ENCODE data around the gene RXRA. TPM values are rescaled to one million over a fixed set of nuclear protein-coding genes. Genes with fewer than 3 reads are reported as not detected.

The RXRA gene
- total RNA-seq, 1 experiment from 2014 or later, result 31.6 TPM

DNA sequence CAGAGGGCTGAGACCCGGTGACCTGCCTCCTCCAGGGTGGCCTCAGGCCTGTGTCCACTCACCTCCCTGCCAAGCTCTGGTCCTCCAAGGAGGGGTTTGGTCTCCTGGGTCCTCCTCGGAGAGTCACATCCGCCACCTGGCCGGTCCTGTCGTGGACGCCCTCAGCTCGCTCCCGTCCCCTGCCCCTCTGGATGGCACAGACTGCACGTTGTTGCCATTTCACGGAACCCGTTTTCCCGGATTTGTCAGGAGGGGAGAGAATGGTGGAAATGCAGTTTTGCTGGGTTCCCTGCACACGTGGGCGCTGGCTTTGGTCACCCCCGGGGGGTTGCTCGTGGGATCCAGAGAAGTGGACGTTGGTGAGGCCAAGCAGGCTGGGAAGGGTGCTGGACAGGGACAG is 62.7 kb downstream of the RXRA start:
- TF ChIP-seq POLR2AphosphoS5 (IDR thresholded peaks at IDR 0.05; ENCODE audit: low read depth, low read length) (no peak), SIN3A (IDR thresholded peaks at IDR 0.05; ENCODE audit: borderline replicate concordance, insufficient read depth, low read depth, low read length) (no peak), TCF7L2 (IDR thresholded peaks at IDR 0.05; ENCODE audit: low read depth, low read length) (no peak)
- TF ChIP-seq, protein P1, sequence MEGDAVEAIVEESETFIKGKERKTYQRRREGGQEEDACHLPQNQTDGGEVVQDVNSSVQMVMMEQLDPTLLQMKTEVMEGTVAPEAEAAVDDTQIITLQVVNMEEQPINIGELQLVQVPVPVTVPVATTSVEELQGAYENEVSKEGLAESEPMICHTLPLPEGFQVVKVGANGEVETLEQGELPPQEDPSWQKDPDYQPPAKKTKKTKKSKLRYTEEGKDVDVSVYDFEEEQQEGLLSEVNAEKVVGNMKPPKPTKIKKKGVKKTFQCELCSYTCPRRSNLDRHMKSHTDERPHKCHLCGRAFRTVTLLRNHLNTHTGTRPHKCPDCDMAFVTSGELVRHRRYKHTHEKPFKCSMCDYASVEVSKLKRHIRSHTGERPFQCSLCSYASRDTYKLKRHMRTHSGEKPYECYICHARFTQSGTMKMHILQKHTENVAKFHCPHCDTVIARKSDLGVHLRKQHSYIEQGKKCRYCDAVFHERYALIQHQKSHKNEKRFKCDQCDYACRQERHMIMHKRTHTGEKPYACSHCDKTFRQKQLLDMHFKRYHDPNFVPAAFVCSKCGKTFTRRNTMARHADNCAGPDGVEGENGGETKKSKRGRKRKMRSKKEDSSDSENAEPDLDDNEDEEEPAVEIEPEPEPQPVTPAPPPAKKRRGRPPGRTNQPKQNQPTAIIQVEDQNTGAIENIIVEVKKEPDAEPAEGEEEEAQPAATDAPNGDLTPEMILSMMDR (IDR thresholded peaks at IDR 0.05), result no peak
- TF ChIP-seq, protein P2, sequence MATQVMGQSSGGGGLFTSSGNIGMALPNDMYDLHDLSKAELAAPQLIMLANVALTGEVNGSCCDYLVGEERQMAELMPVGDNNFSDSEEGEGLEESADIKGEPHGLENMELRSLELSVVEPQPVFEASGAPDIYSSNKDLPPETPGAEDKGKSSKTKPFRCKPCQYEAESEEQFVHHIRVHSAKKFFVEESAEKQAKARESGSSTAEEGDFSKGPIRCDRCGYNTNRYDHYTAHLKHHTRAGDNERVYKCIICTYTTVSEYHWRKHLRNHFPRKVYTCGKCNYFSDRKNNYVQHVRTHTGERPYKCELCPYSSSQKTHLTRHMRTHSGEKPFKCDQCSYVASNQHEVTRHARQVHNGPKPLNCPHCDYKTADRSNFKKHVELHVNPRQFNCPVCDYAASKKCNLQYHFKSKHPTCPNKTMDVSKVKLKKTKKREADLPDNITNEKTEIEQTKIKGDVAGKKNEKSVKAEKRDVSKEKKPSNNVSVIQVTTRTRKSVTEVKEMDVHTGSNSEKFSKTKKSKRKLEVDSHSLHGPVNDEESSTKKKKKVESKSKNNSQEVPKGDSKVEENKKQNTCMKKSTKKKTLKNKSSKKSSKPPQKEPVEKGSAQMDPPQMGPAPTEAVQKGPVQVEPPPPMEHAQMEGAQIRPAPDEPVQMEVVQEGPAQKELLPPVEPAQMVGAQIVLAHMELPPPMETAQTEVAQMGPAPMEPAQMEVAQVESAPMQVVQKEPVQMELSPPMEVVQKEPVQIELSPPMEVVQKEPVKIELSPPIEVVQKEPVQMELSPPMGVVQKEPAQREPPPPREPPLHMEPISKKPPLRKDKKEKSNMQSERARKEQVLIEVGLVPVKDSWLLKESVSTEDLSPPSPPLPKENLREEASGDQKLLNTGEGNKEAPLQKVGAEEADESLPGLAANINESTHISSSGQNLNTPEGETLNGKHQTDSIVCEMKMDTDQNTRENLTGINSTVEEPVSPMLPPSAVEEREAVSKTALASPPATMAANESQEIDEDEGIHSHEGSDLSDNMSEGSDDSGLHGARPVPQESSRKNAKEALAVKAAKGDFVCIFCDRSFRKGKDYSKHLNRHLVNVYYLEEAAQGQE (IDR thresholded peaks at IDR 0.05; ENCODE audit: insufficient read depth in 1 of 2, low read depth in 2 of 2, low read length in 1 of 2), result no peak
- no peaks in the 10 kb centered on the region for H3K27me3 ChIP-seq (ENCODE audit: control insufficient read depth, insufficient read depth, low read length)
- ATAC-seq (no peak), DNase-seq (ENCODE audit: low read depth, low spot score) (no peak)
- no peaks in the 10 kb centered on the region; the same call in 1 of the 2 replicates for H3K4me1 ChIP-seq (ENCODE audit: control insufficient read depth, insufficient read depth, low read length)
- POLR2A ChIA-PET, result no interaction called here
- no peak overlapping the region for H3K27ac ChIP-seq (ENCODE audit: low read length)
- intact Hi-C loops (cut with micrococcal nuclease; ENCODE audit: unreplicated experiment) (no loop called here), in situ Hi-C loops (cut with HindIII; ENCODE audit: low pct_unique_long_range_greater_than_20kb, low sequenced_read_pairs) (no loop called here)
- H3K9me3 ChIP-seq (ENCODE audit: control insufficient read depth, insufficient read depth, low read depth, low read length), result no peaks in the 10 kb centered on the region
- no TSS peak for BruUV-seq (replicated peaks)
- CTCF ChIA-PET, result no interaction called here
- H3K36me3 ChIP-seq (ENCODE audit: control insufficient read depth, insufficient read depth, low read length), result no peaks in the 10 kb centered on the region
- H3K4me3 ChIP-seq (ENCODE audit: low read depth in 2 of 2, low read length in 2 of 2), result no peak overlapping the region

DNA sequence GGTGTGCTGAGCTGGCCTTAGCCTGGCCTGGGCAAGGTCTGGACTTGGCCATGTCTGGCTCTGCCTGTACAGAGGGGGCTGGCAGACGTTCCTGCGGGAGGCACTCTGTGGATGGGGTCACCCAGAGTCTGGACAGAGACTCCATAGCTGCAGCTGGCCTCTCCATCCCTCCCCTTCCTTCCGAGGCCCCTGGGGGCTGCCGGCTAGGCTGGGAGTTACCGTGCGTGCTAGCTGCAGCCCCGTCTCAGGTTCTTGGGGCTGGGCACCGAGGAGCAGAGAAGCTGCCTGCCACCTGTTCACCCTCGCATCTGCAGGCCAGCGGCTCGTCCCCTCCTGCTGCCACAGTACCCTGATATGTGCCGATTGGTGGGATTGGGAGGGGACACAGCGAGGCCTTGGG is 63.4 kb downstream of the RXRA start:
- CTCF ChIA-PET, result no interaction called here
- no peaks in the 10 kb centered on the region for H3K9me3 ChIP-seq (ENCODE audit: control insufficient read depth, insufficient read depth, low read depth, low read length)
- intact Hi-C loops (cut with micrococcal nuclease; ENCODE audit: unreplicated experiment) (no loop called here), in situ Hi-C loops (cut with HindIII; ENCODE audit: low pct_unique_long_range_greater_than_20kb, low sequenced_read_pairs) (no loop called here)
- POLR2A ChIA-PET, result no interaction called here
- DNase-seq (ENCODE audit: low read depth, low spot score) (no peak), ATAC-seq (no peak)
- H3K27me3 ChIP-seq (ENCODE audit: control insufficient read depth, insufficient read depth, low read length), result no peaks in the 10 kb centered on the region
- no peaks in the 10 kb centered on the region for H3K4me1 ChIP-seq (ENCODE audit: control insufficient read depth, insufficient read depth, low read length)
- BruUV-seq (replicated peaks), result no TSS peak
- H3K4me3 ChIP-seq (ENCODE audit: low read depth in 2 of 2, low read length in 2 of 2), result no peak overlapping the region
- no peak overlapping the region for H3K27ac ChIP-seq (ENCODE audit: low read length)
- TF ChIP-seq, protein P1 (IDR thresholded peaks at IDR 0.05), result no peak
- no peak for TF ChIP-seq SIN3A (IDR thresholded peaks at IDR 0.05; ENCODE audit: borderline replicate concordance, insufficient read depth, low read depth, low read length)
- no peak for TF ChIP-seq TCF7L2 (IDR thresholded peaks at IDR 0.05; ENCODE audit: low read depth, low read length)
- TF ChIP-seq, protein P2 (IDR thresholded peaks at IDR 0.05; ENCODE audit: insufficient read depth in 1 of 2, low read depth in 2 of 2, low read length in 1 of 2), result no peak
- no peak for TF ChIP-seq POLR2AphosphoS5 (IDR thresholded peaks at IDR 0.05; ENCODE audit: low read depth, low read length)
- H3K36me3 ChIP-seq (ENCODE audit: control insufficient read depth, insufficient read depth, low read length), result no peaks in the 10 kb centered on the region

All from Panc1 (cell line).